Testis (tissue), 2 donors: ENCODE results near the gene POU3F1.

Experiments
- POLR2A ChIP-seq: fragments of 450-650 bp; IDR thresholded peaks from one replicate; pipeline ENCODE4 v1.6.1; 2017; ENCODE audit warnings: antibody characterized with exemption, mild to moderate bottlenecking, moderate library complexity
- TF ChIP-seq, protein P1 (sequence below), 3 experiments: fragments of 450-650 bp in 2 of 3; fragments of 200-600 bp in 1 of 3; sonication (generic) in 1 of 3; IDR thresholded peaks; one replicate each; pipeline ENCODE4 v1.5.1; 2016 to 2019; ENCODE audit warnings: antibody characterized with exemption in 3 of 3, mild to moderate bottlenecking in 2 of 3, moderate library complexity in 1 of 3

DNA sequence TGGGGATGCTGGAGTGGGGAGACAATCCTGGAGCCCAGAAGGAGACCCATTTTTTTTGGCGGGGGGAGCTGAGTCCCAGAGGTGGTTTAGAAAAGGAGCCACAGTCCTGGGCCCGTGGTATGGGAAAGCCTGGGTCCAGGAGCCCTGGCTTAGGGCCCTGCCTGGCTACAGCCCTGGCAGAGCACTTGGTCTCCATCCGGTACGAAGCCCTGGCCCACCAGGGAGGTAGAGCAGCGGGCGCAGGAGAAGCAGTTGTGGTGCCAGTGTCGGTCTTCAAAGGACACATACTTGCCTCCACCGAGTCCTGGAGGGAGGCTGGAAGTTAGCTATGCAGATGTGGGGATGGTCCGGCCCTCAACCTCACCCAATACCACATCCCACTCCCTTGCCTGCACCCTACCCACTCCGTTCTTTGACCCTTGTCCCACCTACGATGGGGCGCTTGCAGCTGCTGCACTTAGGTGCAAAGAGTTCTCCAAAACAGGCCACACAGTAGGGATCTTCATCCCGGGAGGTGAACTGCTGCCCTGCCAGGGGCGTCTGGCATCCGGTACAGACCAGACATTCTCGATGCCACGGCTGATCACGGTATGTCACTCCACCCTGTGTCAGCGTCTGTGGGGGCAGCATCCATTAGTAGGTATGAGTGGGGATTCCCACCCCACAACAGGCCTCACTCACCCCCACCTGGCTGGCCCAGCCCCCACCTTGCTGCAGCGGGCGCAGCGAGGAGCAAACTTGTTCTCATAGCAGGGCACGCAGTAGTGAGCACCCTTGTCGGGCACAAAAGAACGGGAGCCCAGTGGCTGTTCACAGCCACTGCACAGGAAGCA, 49.1 kb downstream of the POU3F1 start:
- TF ChIP-seq, protein P1, sequence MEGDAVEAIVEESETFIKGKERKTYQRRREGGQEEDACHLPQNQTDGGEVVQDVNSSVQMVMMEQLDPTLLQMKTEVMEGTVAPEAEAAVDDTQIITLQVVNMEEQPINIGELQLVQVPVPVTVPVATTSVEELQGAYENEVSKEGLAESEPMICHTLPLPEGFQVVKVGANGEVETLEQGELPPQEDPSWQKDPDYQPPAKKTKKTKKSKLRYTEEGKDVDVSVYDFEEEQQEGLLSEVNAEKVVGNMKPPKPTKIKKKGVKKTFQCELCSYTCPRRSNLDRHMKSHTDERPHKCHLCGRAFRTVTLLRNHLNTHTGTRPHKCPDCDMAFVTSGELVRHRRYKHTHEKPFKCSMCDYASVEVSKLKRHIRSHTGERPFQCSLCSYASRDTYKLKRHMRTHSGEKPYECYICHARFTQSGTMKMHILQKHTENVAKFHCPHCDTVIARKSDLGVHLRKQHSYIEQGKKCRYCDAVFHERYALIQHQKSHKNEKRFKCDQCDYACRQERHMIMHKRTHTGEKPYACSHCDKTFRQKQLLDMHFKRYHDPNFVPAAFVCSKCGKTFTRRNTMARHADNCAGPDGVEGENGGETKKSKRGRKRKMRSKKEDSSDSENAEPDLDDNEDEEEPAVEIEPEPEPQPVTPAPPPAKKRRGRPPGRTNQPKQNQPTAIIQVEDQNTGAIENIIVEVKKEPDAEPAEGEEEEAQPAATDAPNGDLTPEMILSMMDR (IDR thresholded peaks at IDR 0.05): no peak
- no peak for TF ChIP-seq POLR2A
